Measurements from ENCODE around the gene ROR1. TPM values are rescaled to one million over a fixed set of nuclear protein-coding genes. Genes with fewer than 3 reads are reported as not detected.

Gene ROR1
- total and polyA plus RNA-seq, 10 of the 15 experiments (the other 5 are each of a cell fraction or from before 2014, with no cell fraction given), result 0.02 to 0.08 (median 0.05) TPM; not detected in 6

DNA sequence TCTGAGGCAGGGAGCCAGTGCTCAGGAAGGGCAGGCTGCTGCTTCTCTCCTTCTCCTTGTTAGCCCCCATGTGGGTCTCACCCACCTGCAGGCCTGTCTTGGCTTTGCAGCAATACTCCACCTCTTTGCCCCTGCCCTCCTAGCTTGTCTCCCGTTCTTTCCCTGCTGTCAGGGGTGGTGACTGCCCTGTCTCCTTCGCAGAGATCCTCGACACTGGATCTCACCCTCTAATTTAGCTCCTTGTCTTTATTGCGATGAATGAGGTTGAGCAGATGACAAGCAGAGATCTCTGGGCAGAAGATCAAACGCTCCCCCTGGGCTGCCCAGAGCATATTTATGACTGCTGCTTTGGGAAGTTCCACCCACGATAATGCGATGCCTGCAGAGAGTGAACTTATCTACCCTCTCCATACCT is 199.2 kb downstream of the ROR1 start:
- Histone ChIP-seq H3K9ac (ENCODE audit: control insufficient read depth, insufficient read depth, low read length) (no peak overlapping the region), H2AFZ (ENCODE audit: control insufficient read depth, low read depth, low read length) (no peak overlapping the region), H3K4me3 (no peak overlapping the region), H3K79me2 (ENCODE audit: control insufficient read depth, insufficient read depth, low read length) (no peaks in the 10 kb centered on the region), H4K20me1 (ENCODE audit: control insufficient read depth, insufficient read depth) (no peaks in the 10 kb centered on the region), H3K4me1 (ENCODE audit: control insufficient read depth, insufficient read depth, low read length) (no peaks in the 10 kb centered on the region), H3K27me3 (replicated peaks in 1 of 2; ENCODE audit: control insufficient read depth in 2 of 2, insufficient read depth in 2 of 2, low read length in 1 of 2) (peaks cover 0 to 8% of the 10 kb centered on the region in 2 experiments; a peak in 2 of 4 replicates), H3K4me2 (ENCODE audit: control insufficient read depth, insufficient read depth) (no peak overlapping the region), H3K27ac (ENCODE audit: control insufficient read depth, insufficient read depth) (no peak overlapping the region), H3K36me3 (ENCODE audit: control insufficient read depth in 2 of 2, insufficient read depth in 2 of 2, low read length in 1 of 2) (no peaks in the 10 kb centered on the region), H3K9me3 (replicated peaks; ENCODE audit: control insufficient read depth, insufficient read depth, low read length) (no peaks in the 10 kb centered on the region)
- ChIA-PET SMC1A (ENCODE audit: uncharacterized antibody, unreplicated experiment) (interaction anchor here (1.1 kb wide), 1 partner anchor 27 kb away, joined by 3 read pairs; no protein-coding TSS in a partner anchor), CTCF (no interaction called here), POLR2A (no interaction called here), RAD21 (ENCODE audit: unreplicated experiment) (no interaction called here)
- DNase-seq (ENCODE audit: low read depth, low spot score), result no peak
- intact Hi-C loops (cut with micrococcal nuclease; ENCODE audit: unreplicated experiment) (no loop called here), in situ Hi-C loops (cut with MboI) (no loop called here)
- FAIRE-seq, result no peak
- BruUV-seq (replicated peaks), result no TSS peak
- 59% methylated on average over 7 of the region's 7 CpGs for WGBS (ENCODE audit: insufficient coverage, insufficient replicate concordance, low lambda C conversion rate, missing lambda C conversion rate)
- ATAC-seq, result no peak
- TF ChIP-seq MYC (IDR thresholded peaks at IDR 0.05; ENCODE audit: insufficient read depth, insufficient read length, insufficient replicate concordance, low read length, severe bottlenecking), result no peak
- TF ChIP-seq SIX5 (IDR thresholded peaks at IDR 0.05; ENCODE audit: low read depth, low read length, severe bottlenecking), result no peak
- no peak for TF ChIP-seq PAX5 (IDR thresholded peaks at IDR 0.05; ENCODE audit: borderline replicate concordance, low read depth, low read length)
- TF ChIP-seq MXI1 (IDR thresholded peaks at IDR 0.05; ENCODE audit: low read depth, low read length), result no peak
- no peak for TF ChIP-seq ZNF274 (IDR thresholded peaks at IDR 0.05; ENCODE audit: insufficient read depth, insufficient read length)
- TF ChIP-seq JUND (IDR thresholded peaks at IDR 0.05; ENCODE audit: low read depth, low read length), result no peak
- TF ChIP-seq SMAD5 (IDR thresholded peaks at IDR 0.05; ENCODE audit: low read depth), result no peak
- TF ChIP-seq, protein P1, sequence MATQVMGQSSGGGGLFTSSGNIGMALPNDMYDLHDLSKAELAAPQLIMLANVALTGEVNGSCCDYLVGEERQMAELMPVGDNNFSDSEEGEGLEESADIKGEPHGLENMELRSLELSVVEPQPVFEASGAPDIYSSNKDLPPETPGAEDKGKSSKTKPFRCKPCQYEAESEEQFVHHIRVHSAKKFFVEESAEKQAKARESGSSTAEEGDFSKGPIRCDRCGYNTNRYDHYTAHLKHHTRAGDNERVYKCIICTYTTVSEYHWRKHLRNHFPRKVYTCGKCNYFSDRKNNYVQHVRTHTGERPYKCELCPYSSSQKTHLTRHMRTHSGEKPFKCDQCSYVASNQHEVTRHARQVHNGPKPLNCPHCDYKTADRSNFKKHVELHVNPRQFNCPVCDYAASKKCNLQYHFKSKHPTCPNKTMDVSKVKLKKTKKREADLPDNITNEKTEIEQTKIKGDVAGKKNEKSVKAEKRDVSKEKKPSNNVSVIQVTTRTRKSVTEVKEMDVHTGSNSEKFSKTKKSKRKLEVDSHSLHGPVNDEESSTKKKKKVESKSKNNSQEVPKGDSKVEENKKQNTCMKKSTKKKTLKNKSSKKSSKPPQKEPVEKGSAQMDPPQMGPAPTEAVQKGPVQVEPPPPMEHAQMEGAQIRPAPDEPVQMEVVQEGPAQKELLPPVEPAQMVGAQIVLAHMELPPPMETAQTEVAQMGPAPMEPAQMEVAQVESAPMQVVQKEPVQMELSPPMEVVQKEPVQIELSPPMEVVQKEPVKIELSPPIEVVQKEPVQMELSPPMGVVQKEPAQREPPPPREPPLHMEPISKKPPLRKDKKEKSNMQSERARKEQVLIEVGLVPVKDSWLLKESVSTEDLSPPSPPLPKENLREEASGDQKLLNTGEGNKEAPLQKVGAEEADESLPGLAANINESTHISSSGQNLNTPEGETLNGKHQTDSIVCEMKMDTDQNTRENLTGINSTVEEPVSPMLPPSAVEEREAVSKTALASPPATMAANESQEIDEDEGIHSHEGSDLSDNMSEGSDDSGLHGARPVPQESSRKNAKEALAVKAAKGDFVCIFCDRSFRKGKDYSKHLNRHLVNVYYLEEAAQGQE (IDR thresholded peaks at IDR 0.05; ENCODE audit: low read depth, low read length), result no peak
- no peak for TF ChIP-seq ATF7 (IDR thresholded peaks at IDR 0.05; ENCODE audit: low read depth)
- TF ChIP-seq ZSCAN29 (IDR thresholded peaks at IDR 0.05), result no peak
- TF ChIP-seq RCOR1 (conservative IDR thresholded peaks at IDR 0.05; ENCODE audit: low read depth, low read length), result no peak
- TF ChIP-seq RELB (IDR thresholded peaks at IDR 0.05; ENCODE audit: low read depth), result no peak
- TF ChIP-seq PAX8 (IDR thresholded peaks at IDR 0.05), result no peak
- no peak for TF ChIP-seq HDAC6 (IDR thresholded peaks at IDR 0.05; ENCODE audit: unreplicated experiment)
- TF ChIP-seq FOS (IDR thresholded peaks at IDR 0.05; ENCODE audit: borderline replicate concordance, extremely low read depth, insufficient read length), result no peak
- TF ChIP-seq ZNF207 (IDR thresholded peaks at IDR 0.05; ENCODE audit: borderline replicate concordance), result no peak
- TF ChIP-seq ATF2 (IDR thresholded peaks at IDR 0.05; ENCODE audit: low read length), result no peak
- TF ChIP-seq CEBPB (IDR thresholded peaks at IDR 0.05; ENCODE audit: borderline replicate concordance in 1 of 2, low read depth in 2 of 2, low read length in 2 of 2), result no peak
